Measurements from ENCODE around the gene ARL8B.

ARL8B gene

DNA sequence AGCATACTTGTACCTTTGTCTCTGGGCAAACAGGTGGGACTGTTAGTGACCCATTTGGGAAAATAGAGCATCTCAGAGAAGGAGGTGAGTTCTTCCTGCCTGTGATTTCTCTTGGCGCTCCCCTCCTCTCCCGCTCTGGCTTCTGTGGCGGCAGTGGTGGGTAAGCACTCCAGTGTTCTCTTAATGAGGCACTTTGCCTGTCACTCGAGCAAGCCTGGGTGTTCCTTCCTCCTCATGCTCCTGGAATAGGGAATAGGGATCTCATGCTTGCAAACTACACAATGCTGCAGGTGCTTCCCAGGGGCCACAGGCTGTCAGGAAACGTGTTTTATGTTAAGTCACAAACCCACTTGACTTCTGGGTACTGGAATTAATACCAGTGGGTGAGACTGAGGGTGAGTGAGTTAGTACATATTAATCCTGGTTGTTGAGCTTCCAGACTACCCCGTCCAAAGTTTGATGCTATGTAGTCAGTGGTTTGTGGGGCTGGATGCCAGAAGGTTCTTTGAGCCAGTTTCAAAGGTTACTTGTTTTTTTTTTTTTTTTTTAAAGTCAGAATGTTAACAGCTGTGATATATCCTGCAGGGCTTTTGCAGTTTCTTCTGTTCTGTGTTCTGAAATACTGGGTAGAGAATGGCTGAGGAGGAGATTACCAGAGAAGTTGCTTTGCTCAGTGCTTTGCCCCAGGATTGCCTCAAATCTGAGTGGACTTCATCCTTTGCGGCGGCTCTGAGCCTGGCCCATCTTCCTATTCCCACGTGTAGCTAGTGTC lies 95.9 kb downstream of the ARL8B start:
- no peak for DNase-seq

DNA sequence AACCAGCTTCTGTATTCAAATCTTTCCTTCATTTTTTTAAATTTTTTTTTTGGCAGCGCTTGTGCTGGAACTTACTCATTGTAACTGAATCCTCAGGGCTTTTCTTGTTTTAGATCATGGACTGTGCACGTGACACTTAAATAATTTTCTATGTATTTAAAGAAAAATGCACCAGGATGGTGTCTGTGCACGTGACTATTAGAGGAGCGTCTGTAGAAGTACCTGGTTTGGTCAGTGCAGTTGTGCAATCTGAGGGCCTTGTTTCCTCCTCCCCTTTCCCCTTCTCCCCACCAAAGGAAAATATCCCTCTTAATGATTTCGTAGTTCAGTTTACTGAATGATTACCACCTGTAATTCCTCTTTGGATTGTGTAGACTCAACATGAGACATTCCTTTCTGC lies 96.7 kb downstream of the ARL8B start:
- DNase-seq = no peak

DNA sequence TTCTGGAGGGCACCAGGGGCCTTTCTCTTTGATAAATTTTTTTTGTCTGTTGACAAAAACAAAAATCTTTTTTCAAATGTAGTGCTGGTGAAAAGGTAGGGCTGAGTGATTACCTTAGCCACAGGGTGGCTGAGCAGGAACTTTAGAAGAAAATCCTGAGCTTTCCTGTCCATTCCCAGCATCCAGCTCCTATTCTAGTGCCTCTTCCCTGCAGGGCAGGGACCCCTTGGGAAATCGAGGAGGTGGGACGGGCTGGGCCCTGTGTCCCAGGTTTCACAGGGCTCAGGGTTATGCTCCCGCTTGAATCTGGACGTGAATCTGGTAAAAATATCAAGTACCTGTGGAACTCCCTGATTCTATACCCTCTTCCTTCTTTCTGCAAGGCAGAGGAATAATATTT lies 97.1 kb downstream of the ARL8B start:
- no peak for DNase-seq

DNA sequence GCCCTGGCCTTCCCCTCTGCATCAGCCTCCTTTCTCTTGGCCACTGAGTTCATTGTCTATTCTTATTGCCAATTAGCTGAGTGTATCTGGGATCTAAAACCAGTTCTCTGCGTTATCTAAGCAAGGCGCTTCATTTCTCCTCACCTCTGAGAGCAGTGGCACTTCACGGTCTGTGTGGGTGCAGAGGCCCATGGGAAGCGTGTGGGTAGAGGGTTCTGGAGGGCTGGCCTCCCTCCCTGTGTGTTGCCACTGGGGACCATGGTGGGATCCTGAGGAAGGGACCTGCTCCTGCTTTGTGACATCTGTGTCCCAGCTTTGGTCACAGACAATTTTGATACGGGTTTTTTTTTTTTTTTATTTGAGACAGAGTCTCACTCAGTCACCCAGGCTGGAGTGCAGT lies 98.1 kb downstream of the ARL8B start:
- no peak for DNase-seq

DNA sequence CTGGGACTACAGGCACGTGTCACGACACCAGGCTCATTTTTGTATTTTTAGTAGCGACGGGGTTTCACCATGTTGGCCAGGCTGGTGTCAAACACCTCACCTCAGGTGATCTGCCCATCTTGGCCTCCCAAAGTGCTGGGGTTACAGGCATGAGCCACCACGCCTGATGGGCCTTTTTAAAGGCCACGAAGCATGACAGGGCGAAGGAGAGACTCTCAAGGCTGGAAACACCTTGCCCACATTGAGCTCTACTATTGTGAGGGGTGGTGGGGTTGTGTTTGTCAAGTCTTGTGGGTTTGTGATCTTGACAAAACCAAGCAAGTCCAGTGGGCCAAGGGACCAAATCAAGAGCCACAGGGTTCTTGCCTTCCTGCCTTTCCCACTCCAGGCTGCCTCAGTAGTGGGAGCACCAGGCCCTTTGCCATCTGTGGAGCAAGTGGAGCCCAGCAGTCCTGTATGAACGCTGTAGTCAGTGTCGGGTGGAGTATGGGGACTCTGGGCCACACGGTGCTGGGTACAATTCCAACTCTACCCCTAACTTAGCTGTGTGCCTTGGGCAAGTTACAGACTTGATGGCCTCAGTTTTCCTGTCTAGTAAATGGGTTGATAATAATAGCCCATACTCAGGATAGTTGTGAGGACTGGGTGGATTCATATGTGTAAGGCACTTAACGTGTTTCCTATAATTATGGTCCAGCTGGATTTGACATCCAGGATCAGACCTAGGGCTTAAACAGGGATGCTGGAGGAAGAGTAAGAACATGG lies 98.8 kb downstream of the ARL8B start:
- no peak for DNase-seq

DNA sequence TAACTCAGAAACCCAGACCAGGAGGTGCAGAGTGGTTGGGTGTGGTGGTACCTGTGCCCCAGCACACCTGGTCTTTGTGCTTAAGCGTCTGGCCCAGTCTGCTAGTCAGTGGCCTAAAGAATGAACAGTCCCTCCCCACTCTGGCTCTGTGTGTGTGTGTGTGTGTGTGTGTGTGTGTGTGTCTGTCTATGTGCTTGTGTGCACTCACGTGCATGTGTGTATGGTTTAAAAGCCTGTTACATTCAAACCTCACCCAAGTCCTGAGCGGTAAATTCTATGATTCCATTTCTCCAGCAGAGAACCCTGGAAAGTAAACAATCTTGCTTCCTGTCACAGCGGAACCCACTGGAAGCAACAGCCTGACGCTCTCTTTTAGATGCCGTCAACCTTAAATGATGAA lies 99.6 kb downstream of the ARL8B start:
- no peak for DNase-seq

DNA sequence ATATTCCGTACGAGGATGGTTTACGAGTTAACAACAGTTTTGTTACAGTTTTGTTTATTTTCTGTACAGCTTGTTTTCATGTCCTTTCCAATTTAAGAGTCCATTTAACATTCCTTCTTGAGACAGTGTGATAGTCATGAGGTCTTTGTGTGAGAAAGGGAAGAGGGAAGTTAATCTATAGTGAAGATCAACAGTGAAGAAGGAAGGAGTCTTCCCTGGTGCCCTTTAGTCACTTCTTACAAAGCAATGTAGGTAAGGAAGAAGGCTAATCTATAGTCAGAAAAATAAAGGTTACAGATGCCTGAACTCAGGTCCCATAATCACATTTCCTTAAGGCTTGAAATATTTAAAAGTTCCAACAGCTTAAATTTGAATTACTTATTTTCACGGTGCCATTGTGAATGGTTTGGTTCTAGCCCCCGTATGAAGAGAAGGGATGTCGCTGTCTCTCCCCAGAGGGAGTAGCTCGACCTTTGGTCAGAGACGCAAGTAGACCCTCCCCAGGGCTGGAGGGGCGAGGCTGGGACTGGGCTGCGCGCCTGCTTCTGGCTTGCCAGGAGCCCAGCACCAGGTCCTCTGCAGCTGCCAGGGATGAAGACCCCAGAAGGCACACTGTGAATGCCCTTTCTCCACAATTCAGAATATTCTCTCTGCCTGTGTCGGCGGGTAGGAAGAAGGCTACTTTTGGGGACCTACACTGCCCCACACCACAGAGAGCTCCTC lies 100.4 kb downstream of the ARL8B start:
- no peak for DNase-seq

DNA sequence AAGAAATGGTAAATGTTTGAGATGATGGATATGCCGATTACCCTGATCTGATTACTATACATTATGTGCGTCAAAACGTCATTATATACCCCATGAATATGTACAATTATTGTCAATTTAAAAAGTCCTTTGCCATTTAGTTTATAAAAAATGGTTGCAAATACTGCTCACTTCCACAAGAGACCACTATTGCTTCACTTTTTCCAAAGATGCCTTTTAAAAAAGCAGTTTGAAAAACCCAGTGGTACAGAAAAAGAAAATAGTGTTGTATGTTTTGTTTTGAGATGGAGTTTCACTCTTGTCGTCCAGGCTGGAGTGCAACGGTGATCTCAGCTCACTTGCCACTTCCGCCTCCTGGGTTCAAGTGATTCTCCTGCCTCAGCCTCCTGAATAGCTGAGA lies 104.7 kb downstream of the ARL8B start:
- peak; percentile 6 to 28 for DNase-seq

DNA sequence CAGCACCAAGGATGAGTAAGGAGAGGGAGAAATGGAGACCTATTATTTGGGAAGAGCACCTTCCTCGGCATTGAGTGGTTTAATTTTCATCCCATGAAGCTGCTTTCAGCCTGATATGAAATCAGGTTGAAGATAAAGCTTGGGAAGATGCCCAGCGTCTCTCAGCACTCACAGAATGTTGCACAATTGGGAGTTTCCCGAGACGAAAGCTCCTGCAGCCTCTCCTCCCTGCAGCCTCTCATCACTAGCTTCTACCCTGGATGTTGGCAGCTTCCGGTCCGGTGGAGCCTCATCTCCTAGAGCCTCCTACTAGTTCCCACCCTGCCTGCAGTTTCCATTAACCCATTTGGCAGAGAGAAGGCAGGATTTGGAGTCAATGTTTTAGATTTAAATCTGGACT lies 105.7 kb downstream of the ARL8B start:
- no peak for DNase-seq

DNA sequence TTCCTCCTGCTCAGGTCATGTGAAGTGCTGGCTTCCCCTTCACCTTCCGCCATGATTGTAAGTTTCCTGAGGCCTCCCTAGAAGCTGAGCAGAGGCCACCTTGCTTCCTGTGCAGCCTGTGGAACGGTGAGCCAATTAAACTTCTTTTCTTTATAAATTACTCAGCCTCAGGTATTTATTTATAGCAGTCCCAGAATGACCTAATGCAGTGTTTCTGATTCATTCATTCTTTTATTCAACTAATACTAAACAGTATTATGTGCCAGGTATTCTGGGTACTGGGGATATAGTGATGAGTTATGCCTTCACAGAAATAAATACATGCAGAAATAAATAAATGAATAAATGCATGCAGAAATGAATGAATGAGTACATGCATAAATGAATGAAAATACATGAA lies 107.3 kb downstream of the ARL8B start:
- no peak for DNase-seq
